Colonic mucosa (tissue), 4 donors: ENCODE results near the gene TPPP3. TPM values are rescaled to one million over a fixed set of nuclear protein-coding genes. Genes with fewer than 3 reads are reported as not detected.
A peak's percentile ranks its signal among the peaks of the same experiment; 100 is the strongest.

ENCODE experiments used
- DNase-seq: peaks from one replicate; pipeline ENCODE4 v3.0.0-alpha.2; 2020
- H3K27ac ChIP-seq: fragments of 200-600 bp; one replicate; pipeline ENCODE4 v1.8.0; 2021
- H3K27me3 ChIP-seq: fragments of 200-600 bp; one replicate; pipeline ENCODE4 v1.8.0; 2021
- H3K36me3 ChIP-seq: fragments of 200-600 bp; one replicate; pipeline ENCODE4 v1.8.0; 2021
- H3K4me1 ChIP-seq: fragments of 200-600 bp; one replicate; pipeline ENCODE4 v1.8.0; 2021; ENCODE audit warnings: mild to moderate bottlenecking
- H3K4me3 ChIP-seq: fragments of 200-600 bp; one replicate; pipeline ENCODE4 v1.8.0; 2021
- H3K9ac ChIP-seq, 2 donors: one replicate each; pipeline ENCODE4 v1.7.0; 2013; ENCODE audit warnings: control low read depth in 2 of 2, low read depth in 2 of 2, low read length in 2 of 2
- H3K9me3 ChIP-seq: fragments of 200-600 bp; one replicate; pipeline ENCODE4 v1.8.0; 2021
- CTCF ChIP-seq: fragments of 200-600 bp; IDR thresholded peaks from one replicate; pipeline ENCODE4 v1.8.0; 2022; ENCODE audit warnings: antibody characterized with exemption, mild to moderate bottlenecking
- intact Hi-C: fragments of 100-400 bp; cut with DNase I; formaldehyde crosslinking; loops from one replicate; pipeline ENCODE4 v1.14.1; 2022
- total RNA-seq, 2 donors: library from RNA; stranded (reverse); fragmentation: NEBNext Ultra II Directional in 1 of 2; extraction: Animal tissue kit (Norgen Biotek cat#: 25700) in 1 of 2; gene quantifications; one replicate each; pipeline ENCODE4 v1.2.1, GENCODE V29; 2021
- donor health status: healthy.
- donor health status: DM: no; HTN: no; CAD: no.
- donor health status: DM: no; HTN: no; CAD: no.

TPPP3 gene
- total RNA-seq, result 10 to 100 TPM in 1 of 2 donors, 1 to 10 TPM in 1; 3.7 to 12.3 TPM

- H3K9ac ChIP-seq, result peak within 1 kb of the TSS; percentile 64 to 67
- H3K36me3 ChIP-seq, result no peaks in the 10 kb centered on the region
- H3K27me3 ChIP-seq, result peaks cover 7% of the 10 kb centered on the region
- peak; percentile 52 for TF ChIP-seq CTCF
- peaks cover 21% of the 10 kb centered on the region for H3K4me1 ChIP-seq
- DNase-seq, result peak; percentile 93
- intact Hi-C loops, result loop anchor here (10.0 kb wide), 1 partner anchor 48 kb away; no protein-coding TSS in a partner anchor
- peak within 1 kb of the TSS; percentile 29 for H3K4me3 ChIP-seq
- peak within 1 kb of the TSS; percentile 15 for H3K27ac ChIP-seq
- no peaks in the 10 kb centered on the region for H3K9me3 ChIP-seq
Measured at GRCh38 chr16:67393111-67393787, at the start of gene TPPP3. TSS of gene TPPP3 (minus strand) at chr16:67393498. CDS start at chr16:67391111, 2,387 bp downstream.

GRCh38 chr16:67442581-67443255, 49.4 kb upstream of the TPPP3 start:
- Histone ChIP-seq H3K27me3 (no peaks in the 10 kb centered on the region), H3K4me3 (no peak overlapping the region), H3K9me3 (no peaks in the 10 kb centered on the region), H3K4me1 (peaks cover 46% of the 10 kb centered on the region), H3K27ac (peak overlapping the region; percentile 36), H3K36me3 (no peaks in the 10 kb centered on the region), H3K9ac (peak overlapping the region; percentile 45 to 79)
- DNase-seq, result no peak
- intact Hi-C loops, result no loop called here
- TF ChIP-seq CTCF, result no peak

GRCh38 chr16:67441907-67442306, 48.6 kb upstream of the TPPP3 start:
- peak overlapping the region; percentile 81 for H3K27ac ChIP-seq
- H3K4me1 ChIP-seq, result peaks cover 38% of the 10 kb centered on the region
- intact Hi-C loops, result no loop called here
- H3K36me3 ChIP-seq, result peaks cover 3% of the 10 kb centered on the region
- H3K4me3 ChIP-seq, result no peak overlapping the region
- H3K9ac ChIP-seq, result peak overlapping the region; percentile 59 to 79
- H3K9me3 ChIP-seq, result no peaks in the 10 kb centered on the region
- no peak for DNase-seq
- TF ChIP-seq CTCF, result no peak
- H3K27me3 ChIP-seq, result no peaks in the 10 kb centered on the region

GRCh38 chr16:67441271-67441753, 48.0 kb upstream of the TPPP3 start:
- DNase-seq, result peak; percentile 96
- no peak overlapping the region for H3K4me3 ChIP-seq
- peak overlapping the region; percentile 81 for H3K27ac ChIP-seq
- H3K9ac ChIP-seq, result peak overlapping the region; percentile 59 to 79
- H3K36me3 ChIP-seq, result peaks cover 6% of the 10 kb centered on the region
- H3K9me3 ChIP-seq, result no peaks in the 10 kb centered on the region
- intact Hi-C loops, result no loop called here
- peaks cover 32% of the 10 kb centered on the region for H3K4me1 ChIP-seq
- TF ChIP-seq CTCF, result no peak
- H3K27me3 ChIP-seq, result no peaks in the 10 kb centered on the region

GRCh38 chr16:67438824-67439393, 45.6 kb upstream of the TPPP3 start:
- Histone ChIP-seq H3K36me3 (peaks cover 6% of the 10 kb centered on the region), H3K4me3 (no peak overlapping the region), H3K9me3 (no peaks in the 10 kb centered on the region), H3K27me3 (no peaks in the 10 kb centered on the region), H3K4me1 (peaks cover 23% of the 10 kb centered on the region), H3K27ac (no peak overlapping the region), H3K9ac (peak overlapping the region in 1 of 2 donors; percentile 51)
- no peak for TF ChIP-seq CTCF
- peak; percentile 17 for DNase-seq
- intact Hi-C loops, result no loop called here
